AG09309 (cell line): Measurements from ENCODE around the gene PAMR1.

ENCODE experiments used
- DNase-seq: peaks from one replicate; pipeline ENCODE4 v3.0.0-alpha.2; 2010; ENCODE audit warnings: low read depth
- H3K4me3 ChIP-seq: 2 replicates; pipeline ENCODE4 v1.5.1; 2011; ENCODE audit warnings: mild to moderate bottlenecking, low read depth, low read length, moderate library complexity; ENCODE audit not compliant: control insufficient read depth
- CTCF ChIP-seq: IDR thresholded peaks from 2 replicates; pipeline ENCODE4 v1.5.1; 2011; ENCODE audit warnings: mild to moderate bottlenecking, low read depth, low read length, inconsistent platforms; ENCODE audit not compliant: insufficient read depth, control insufficient read depth; ENCODE audit errors: missing control alignments

PAMR1 gene

GRCh38 chr11:35491231-35491871 lies 34.1 kb downstream of the PAMR1 start:
- no peak for TF ChIP-seq CTCF
- DNase-seq = peak; percentile 94
- H3K4me3 ChIP-seq = no peak overlapping the region

- no peak for TF ChIP-seq CTCF
- no peak overlapping the region for H3K4me3 ChIP-seq
- no peak for DNase-seq
Measured at GRCh38 chr11:35488117-35488516, 37.3 kb downstream of the PAMR1 start.

- DNase-seq = no peak
- H3K4me3 ChIP-seq = no peak overlapping the region
- TF ChIP-seq CTCF = peak; percentile 65
Measured at GRCh38 chr11:35487532-35488078, 37.8 kb downstream of the PAMR1 start.

- TF ChIP-seq CTCF = no peak
- no peak overlapping the region for H3K4me3 ChIP-seq
- no peak for DNase-seq
Measured at GRCh38 chr11:35486934-35487333, 38.5 kb downstream of the PAMR1 start.

GRCh38 chr11:35486446-35486845 lies 39.0 kb downstream of the PAMR1 start:
- no peak for TF ChIP-seq CTCF
- H3K4me3 ChIP-seq = no peak overlapping the region
- DNase-seq = no peak

GRCh38 chr11:35485656-35486322 lies 39.6 kb downstream of the PAMR1 start:
- TF ChIP-seq CTCF = peak; percentile 91
- no peak for DNase-seq
- H3K4me3 ChIP-seq = no peak overlapping the region
